ENCODE measurements around the gene WARS2.
"Not testable (repeated sequence)": the region's sequence is repeated elsewhere in the genome, so short reads cannot be mapped to it uniquely, and the experiment has no call there.

WARS2 gene

GRCh38 chr1:119163396-119163795, 22.9 kb upstream of the WARS2 start:
- Histone ChIP-seq H3K4me1 (ENCODE audit: insufficient read depth, insufficient read length) (no peaks in the 10 kb centered on the region), H3K9ac (ENCODE audit: insufficient read length, low read depth) (no peak overlapping the region), H3K9me3 (ENCODE audit: insufficient read depth, low read length) (peaks cover 11% of the 10 kb centered on the region), H3K27me3 (ENCODE audit: insufficient read depth, insufficient read length) (no peaks in the 10 kb centered on the region), H3K36me3 (ENCODE audit: insufficient read depth, insufficient read length, low read length) (peaks cover 56% of the 10 kb centered on the region), H3K4me3 (ENCODE audit: insufficient read length, low read depth) (no peak overlapping the region)
- no peak for DNase-seq (ENCODE audit: low read depth, low spot score)
- no peak for TF ChIP-seq ZNF274 (IDR thresholded peaks at IDR 0.05; ENCODE audit: low read depth, low read length)
- no peak for TF ChIP-seq YY1 (IDR thresholded peaks at IDR 0.05; ENCODE audit: insufficient read depth, insufficient read length)
- no peak for TF ChIP-seq SUZ12 (IDR thresholded peaks at IDR 0.05; ENCODE audit: extremely low read depth, insufficient read depth, insufficient read length)

- DNase-seq (ENCODE audit: low read depth, low spot score) = no peak
- TF ChIP-seq ZNF274 (IDR thresholded peaks at IDR 0.05; ENCODE audit: low read depth, low read length) = no peak
- TF ChIP-seq YY1 (IDR thresholded peaks at IDR 0.05; ENCODE audit: insufficient read depth, insufficient read length) = no peak
- TF ChIP-seq SUZ12 (IDR thresholded peaks at IDR 0.05; ENCODE audit: extremely low read depth, insufficient read depth, insufficient read length) = no peak
Measured at GRCh38 chr1:119160866-119161265, 20.4 kb upstream of the WARS2 start.

GRCh38 chr1:119160409-119160808, 20.0 kb upstream of the WARS2 start:
- Histone ChIP-seq H3K9ac (ENCODE audit: insufficient read length, low read depth) (no peak overlapping the region), H3K4me1 (ENCODE audit: insufficient read depth, insufficient read length) (no peaks in the 10 kb centered on the region), H3K27me3 (ENCODE audit: insufficient read depth, insufficient read length) (no peaks in the 10 kb centered on the region), H3K4me3 (ENCODE audit: insufficient read length, low read depth) (no peak overlapping the region), H3K9me3 (ENCODE audit: insufficient read depth, low read length) (peaks cover 6% of the 10 kb centered on the region; the same call in 1 of the 2 replicates), H3K36me3 (ENCODE audit: insufficient read depth, insufficient read length, low read length) (peaks cover 61% of the 10 kb centered on the region)
- TF ChIP-seq YY1 (IDR thresholded peaks at IDR 0.05; ENCODE audit: insufficient read depth, insufficient read length) (no peak), ZNF274 (IDR thresholded peaks at IDR 0.05; ENCODE audit: low read depth, low read length) (no peak), SUZ12 (IDR thresholded peaks at IDR 0.05; ENCODE audit: extremely low read depth, insufficient read depth, insufficient read length) (no peak)
- no peak for DNase-seq (ENCODE audit: low read depth, low spot score)

More at GRCh38 chr1:119160866-119161265, 20.4 kb upstream of the WARS2 start:
- no peaks in the 10 kb centered on the region for H3K27me3 ChIP-seq (ENCODE audit: insufficient read depth, insufficient read length)
- H3K4me3 ChIP-seq (ENCODE audit: insufficient read length, low read depth) = no peak overlapping the region
- no peak overlapping the region for H3K9ac ChIP-seq (ENCODE audit: insufficient read length, low read depth)
- peaks cover 6% of the 10 kb centered on the region; the same call in 1 of the 2 replicates for H3K9me3 ChIP-seq (ENCODE audit: insufficient read depth, low read length)
- no peaks in the 10 kb centered on the region for H3K4me1 ChIP-seq (ENCODE audit: insufficient read depth, insufficient read length)
- H3K36me3 ChIP-seq (ENCODE audit: insufficient read depth, insufficient read length, low read length) = peaks cover 66% of the 10 kb centered on the region

- Histone ChIP-seq H3K9me3 (ENCODE audit: insufficient read depth, low read length) (peaks cover 6% of the 10 kb centered on the region; the same call in 1 of the 2 replicates), H3K27me3 (ENCODE audit: insufficient read depth, insufficient read length) (no peaks in the 10 kb centered on the region), H3K4me1 (ENCODE audit: insufficient read depth, insufficient read length) (no peaks in the 10 kb centered on the region), H3K36me3 (ENCODE audit: insufficient read depth, insufficient read length, low read length) (peaks cover 57% of the 10 kb centered on the region), H3K9ac (ENCODE audit: insufficient read length, low read depth) (no peak overlapping the region), H3K4me3 (ENCODE audit: insufficient read length, low read depth) (no peak overlapping the region)
- TF ChIP-seq ZNF274 (IDR thresholded peaks at IDR 0.05; ENCODE audit: low read depth, low read length) = no peak
- TF ChIP-seq YY1 (IDR thresholded peaks at IDR 0.05; ENCODE audit: insufficient read depth, insufficient read length) = no peak
- TF ChIP-seq SUZ12 (IDR thresholded peaks at IDR 0.05; ENCODE audit: extremely low read depth, insufficient read depth, insufficient read length) = no peak
- DNase-seq (ENCODE audit: low read depth, low spot score) = no peak
Measured at GRCh38 chr1:119159966-119160365, 19.5 kb upstream of the WARS2 start.

GRCh38 chr1:119159111-119159510, 18.7 kb upstream of the WARS2 start:
- Histone ChIP-seq H3K4me3 (ENCODE audit: insufficient read length, low read depth) (no peak overlapping the region), H3K9ac (ENCODE audit: insufficient read length, low read depth) (no peak overlapping the region), H3K4me1 (ENCODE audit: insufficient read depth, insufficient read length) (no peaks in the 10 kb centered on the region), H3K9me3 (ENCODE audit: insufficient read depth, low read length) (peaks cover 6% of the 10 kb centered on the region; the same call in 1 of the 2 replicates), H3K36me3 (ENCODE audit: insufficient read depth, insufficient read length, low read length) (peaks cover 51% of the 10 kb centered on the region), H3K27me3 (ENCODE audit: insufficient read depth, insufficient read length) (no peaks in the 10 kb centered on the region)
- TF ChIP-seq YY1 (IDR thresholded peaks at IDR 0.05; ENCODE audit: insufficient read depth, insufficient read length) = no peak
- no peak for TF ChIP-seq ZNF274 (IDR thresholded peaks at IDR 0.05; ENCODE audit: low read depth, low read length)
- TF ChIP-seq SUZ12 (IDR thresholded peaks at IDR 0.05; ENCODE audit: extremely low read depth, insufficient read depth, insufficient read length) = no peak
- no peak for DNase-seq (ENCODE audit: low read depth, low spot score)

- H3K9ac ChIP-seq (ENCODE audit: insufficient read length, low read depth); H3K4me1 ChIP-seq (ENCODE audit: insufficient read depth, insufficient read length); H3K4me3 ChIP-seq (ENCODE audit: insufficient read length, low read depth); H3K9me3 ChIP-seq (ENCODE audit: insufficient read depth, low read length); H3K27me3 ChIP-seq (ENCODE audit: insufficient read depth, insufficient read length); DNase-seq (ENCODE audit: low read depth, low spot score): not testable (repeated sequence)
- H3K36me3 ChIP-seq (ENCODE audit: insufficient read depth, insufficient read length, low read length) = peaks cover 44% of the 10 kb centered on the region
Measured at GRCh38 chr1:119156761-119157160, 16.3 kb upstream of the WARS2 start.

GRCh38 chr1:119155069-119155468, 14.6 kb upstream of the WARS2 start:
- not testable (repeated sequence) for H3K4me3 ChIP-seq (ENCODE audit: insufficient read length, low read depth); H3K9ac ChIP-seq (ENCODE audit: insufficient read length, low read depth); H3K9me3 ChIP-seq (ENCODE audit: insufficient read depth, low read length); H3K4me1 ChIP-seq (ENCODE audit: insufficient read depth, insufficient read length); H3K27me3 ChIP-seq (ENCODE audit: insufficient read depth, insufficient read length); DNase-seq (ENCODE audit: low read depth, low spot score)
- H3K36me3 ChIP-seq (ENCODE audit: insufficient read depth, insufficient read length, low read length) = peaks cover 36% of the 10 kb centered on the region

GRCh38 chr1:119150150-119150549, 9.7 kb upstream of the WARS2 start:
- H3K4me3 ChIP-seq (ENCODE audit: insufficient read length, low read depth) = no peak overlapping the region
- no peaks in the 10 kb centered on the region for H3K4me1 ChIP-seq (ENCODE audit: insufficient read depth, insufficient read length)
- H3K36me3 ChIP-seq (ENCODE audit: insufficient read depth, insufficient read length, low read length) = peaks cover 26% of the 10 kb centered on the region
- no peaks in the 10 kb centered on the region for H3K9me3 ChIP-seq (ENCODE audit: insufficient read depth, low read length)
- DNase-seq (ENCODE audit: low read depth, low spot score) = no peak
- no peaks in the 10 kb centered on the region for H3K27me3 ChIP-seq (ENCODE audit: insufficient read depth, insufficient read length)
- TF ChIP-seq ZNF274 (IDR thresholded peaks at IDR 0.05; ENCODE audit: low read depth, low read length) (no peak), YY1 (IDR thresholded peaks at IDR 0.05; ENCODE audit: insufficient read depth, insufficient read length) (no peak), SUZ12 (IDR thresholded peaks at IDR 0.05; ENCODE audit: extremely low read depth, insufficient read depth, insufficient read length) (no peak)
- no peak overlapping the region for H3K9ac ChIP-seq (ENCODE audit: insufficient read length, low read depth)
